Vagina (tissue), 2 donors: ENCODE measurements around the gene NPAS2.

Experiments used
- POLR2AphosphoS5 ChIP-seq, 2 donors: sonication (generic); formaldehyde crosslinking; IDR thresholded peaks; one replicate each; pipeline ENCODE4 v1.9.0; 2017; ENCODE audit warnings: antibody characterized with exemption in 2 of 2, mild to moderate bottlenecking in 2 of 2, low read depth in 1 of 2; ENCODE audit not compliant: insufficient read depth in 1 of 2
- TF ChIP-seq, protein P1 (sequence below), 3 experiments: fragments of 450-650 bp in 2 of 3; fragments of 200-600 bp in 1 of 3; sonication (generic) in 1 of 3; IDR thresholded peaks; one replicate each; pipeline ENCODE4 v1.5.1; 2017 to 2019; ENCODE audit warnings: antibody characterized with exemption in 3 of 3, mild to moderate bottlenecking in 2 of 3, moderate library complexity in 2 of 3

DNA sequence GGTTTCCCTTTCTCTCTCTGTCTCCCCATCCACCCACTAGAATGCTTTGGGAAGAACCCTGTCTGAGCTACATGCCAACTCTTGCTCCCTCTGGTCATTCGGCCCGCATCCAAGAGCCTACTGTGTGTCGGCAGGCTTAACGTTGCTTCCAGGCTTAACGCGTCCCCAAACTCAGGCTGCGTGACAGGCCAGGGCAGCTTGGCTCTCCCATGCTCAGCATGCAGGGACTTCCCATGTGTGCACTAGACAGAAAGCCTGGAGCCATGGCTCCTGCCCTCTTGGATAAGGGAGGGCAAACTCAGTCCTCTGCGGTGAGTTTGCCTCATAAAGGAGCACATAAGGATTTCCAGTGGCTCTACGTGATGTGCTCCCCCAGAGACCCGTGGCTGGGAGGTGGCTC is 225.4 kb downstream of the NPAS2 start:
- TF ChIP-seq, protein P1, sequence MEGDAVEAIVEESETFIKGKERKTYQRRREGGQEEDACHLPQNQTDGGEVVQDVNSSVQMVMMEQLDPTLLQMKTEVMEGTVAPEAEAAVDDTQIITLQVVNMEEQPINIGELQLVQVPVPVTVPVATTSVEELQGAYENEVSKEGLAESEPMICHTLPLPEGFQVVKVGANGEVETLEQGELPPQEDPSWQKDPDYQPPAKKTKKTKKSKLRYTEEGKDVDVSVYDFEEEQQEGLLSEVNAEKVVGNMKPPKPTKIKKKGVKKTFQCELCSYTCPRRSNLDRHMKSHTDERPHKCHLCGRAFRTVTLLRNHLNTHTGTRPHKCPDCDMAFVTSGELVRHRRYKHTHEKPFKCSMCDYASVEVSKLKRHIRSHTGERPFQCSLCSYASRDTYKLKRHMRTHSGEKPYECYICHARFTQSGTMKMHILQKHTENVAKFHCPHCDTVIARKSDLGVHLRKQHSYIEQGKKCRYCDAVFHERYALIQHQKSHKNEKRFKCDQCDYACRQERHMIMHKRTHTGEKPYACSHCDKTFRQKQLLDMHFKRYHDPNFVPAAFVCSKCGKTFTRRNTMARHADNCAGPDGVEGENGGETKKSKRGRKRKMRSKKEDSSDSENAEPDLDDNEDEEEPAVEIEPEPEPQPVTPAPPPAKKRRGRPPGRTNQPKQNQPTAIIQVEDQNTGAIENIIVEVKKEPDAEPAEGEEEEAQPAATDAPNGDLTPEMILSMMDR (IDR thresholded peaks at IDR 0.05) = no peak
- TF ChIP-seq POLR2AphosphoS5 (IDR thresholded peaks at IDR 0.05; ENCODE audit: insufficient read depth in 1 of 2, low read depth in 1 of 2) = no peak
